IPS-NIHi11 (cell line): ENCODE results near the gene ATAD5.
"Not testable (repeated sequence)": the region's sequence is repeated elsewhere in the genome, so short reads cannot be mapped to it uniquely, and the experiment has no call there.

Source experiments
- DNase-seq: peaks from one replicate; pipeline ENCODE4 v3.0.0; 2012; ENCODE audit warnings: mixed read lengths, low spot score

ATAD5 gene

GRCh38 chr17:30824002-30824355, 7.8 kb upstream of the ATAD5 start:
- DNase-seq: peak; percentile 62

GRCh38 chr17:30824356-30825145, 7.2 kb upstream of the ATAD5 start, which contains the start of gene CRLF3:
TSS of gene CRLF3 (minus strand) at chr17:30824692. CDS start at chr17:30824651, 41 bp downstream.
- DNase-seq: peak; percentile 99

GRCh38 chr17:30827082-30827481, 4.7 kb upstream of the ATAD5 start:
- no peak for DNase-seq

- no peak for DNase-seq
Measured at GRCh38 chr17:30829022-30829421, 2.7 kb upstream of the ATAD5 start.

DNA sequence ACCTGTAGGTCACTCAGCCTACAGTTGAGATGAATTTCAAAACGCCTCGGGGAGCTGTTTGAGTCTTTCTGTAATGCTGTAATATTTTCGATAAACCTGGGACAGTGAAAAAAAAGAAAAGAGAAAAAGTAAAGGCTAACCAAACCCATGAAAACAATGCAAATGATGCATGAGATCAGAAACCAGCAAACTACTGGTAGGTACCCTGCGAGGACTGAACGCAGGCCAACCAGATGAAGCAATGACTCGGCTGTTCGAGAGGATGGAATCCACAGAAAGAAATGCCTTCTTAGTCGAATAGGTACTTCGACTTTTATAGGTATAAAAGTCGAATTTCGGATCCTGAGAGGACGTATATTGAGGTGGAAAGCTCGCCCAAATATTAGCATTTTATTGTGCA, 509 bp upstream of the ATAD5 start:
- peak; percentile 35 for DNase-seq

DNA sequence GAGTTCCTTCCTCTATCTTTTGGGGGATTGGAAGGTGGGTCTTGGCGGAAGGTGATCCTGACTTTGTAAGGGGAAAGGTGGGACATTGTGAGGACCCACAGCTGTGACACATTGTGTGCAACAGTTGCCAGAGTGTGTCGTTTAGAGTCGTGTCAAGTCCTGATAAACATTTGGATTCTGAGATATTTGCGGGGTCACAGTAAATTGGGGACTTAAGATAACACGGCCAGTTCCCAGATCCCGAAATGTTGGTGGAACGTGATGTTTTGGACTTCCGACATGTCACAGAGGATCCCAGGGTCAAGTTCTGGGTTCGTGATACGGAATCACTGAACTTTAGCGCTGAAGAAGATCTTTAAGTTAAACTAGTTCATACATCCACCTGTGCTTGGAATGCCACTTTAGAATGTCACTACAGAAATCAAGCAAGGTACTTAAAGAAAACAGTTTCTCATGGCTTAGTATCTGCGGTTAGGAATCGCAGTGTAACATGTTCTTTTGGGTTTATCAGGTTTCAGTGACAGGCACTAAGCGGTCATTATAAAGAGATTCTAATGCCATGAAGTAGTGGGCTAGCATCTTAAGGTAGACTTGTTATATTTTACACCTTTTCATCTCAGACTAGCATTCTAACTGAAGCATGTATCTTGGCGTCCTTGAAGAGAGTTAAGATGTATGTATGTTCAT, 815 bp downstream of the ATAD5 start:
- DNase-seq: no peak

DNA sequence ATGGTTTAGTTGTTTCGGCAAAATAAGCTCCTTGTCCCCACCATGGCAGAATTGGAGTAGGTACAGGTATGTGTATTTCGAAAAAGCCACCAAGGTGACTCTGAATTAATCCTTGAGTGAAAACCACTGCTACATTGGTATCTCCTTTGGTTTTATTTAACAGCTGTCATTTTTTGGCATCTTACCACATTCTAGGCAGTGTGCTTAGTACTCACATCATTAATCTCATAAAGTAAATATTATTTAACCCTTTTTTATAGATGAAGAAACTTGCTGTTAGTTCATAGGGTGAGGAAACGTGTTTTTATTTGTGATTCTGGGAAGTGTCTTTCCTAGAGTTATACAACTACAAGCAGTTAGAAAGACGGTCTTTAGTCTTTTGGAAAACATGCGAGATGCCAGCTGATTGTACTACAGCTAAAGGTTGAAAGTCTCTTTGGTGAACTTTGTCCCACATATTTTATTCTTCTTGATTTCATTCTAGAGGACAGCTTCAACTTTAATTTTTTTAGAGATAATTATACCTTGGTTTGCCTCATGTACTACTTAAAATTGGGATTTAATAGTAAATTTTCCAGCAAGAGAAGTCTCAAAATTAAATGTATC, 6.5 kb downstream of the ATAD5 start:
- DNase-seq: no peak

- no peak for DNase-seq
Measured at GRCh38 chr17:30840771-30841170, 9.0 kb downstream of the ATAD5 start.

DNA sequence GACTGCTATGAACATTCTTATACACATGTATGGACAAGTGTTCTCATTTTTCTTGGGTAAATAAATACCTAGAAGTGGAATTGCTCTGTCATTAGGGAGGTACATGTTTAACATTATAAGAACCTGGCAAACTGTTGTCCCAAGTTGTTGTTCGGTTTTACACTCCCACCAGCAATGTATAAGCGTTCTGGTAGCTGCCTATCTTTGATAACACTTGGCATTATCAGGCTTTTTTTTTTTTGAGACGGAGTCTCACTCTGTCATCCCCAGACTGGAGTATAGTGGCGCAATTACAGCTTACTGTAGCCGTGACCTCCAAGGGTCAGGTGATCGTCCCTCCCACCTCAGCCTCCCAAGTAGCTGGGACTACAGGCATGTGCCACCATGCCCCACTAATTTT, 16.3 kb downstream of the ATAD5 start:
- DNase-seq: no peak

GRCh38 chr17:30854146-30854545, 22.4 kb downstream of the ATAD5 start:
- no peak for DNase-seq

DNA sequence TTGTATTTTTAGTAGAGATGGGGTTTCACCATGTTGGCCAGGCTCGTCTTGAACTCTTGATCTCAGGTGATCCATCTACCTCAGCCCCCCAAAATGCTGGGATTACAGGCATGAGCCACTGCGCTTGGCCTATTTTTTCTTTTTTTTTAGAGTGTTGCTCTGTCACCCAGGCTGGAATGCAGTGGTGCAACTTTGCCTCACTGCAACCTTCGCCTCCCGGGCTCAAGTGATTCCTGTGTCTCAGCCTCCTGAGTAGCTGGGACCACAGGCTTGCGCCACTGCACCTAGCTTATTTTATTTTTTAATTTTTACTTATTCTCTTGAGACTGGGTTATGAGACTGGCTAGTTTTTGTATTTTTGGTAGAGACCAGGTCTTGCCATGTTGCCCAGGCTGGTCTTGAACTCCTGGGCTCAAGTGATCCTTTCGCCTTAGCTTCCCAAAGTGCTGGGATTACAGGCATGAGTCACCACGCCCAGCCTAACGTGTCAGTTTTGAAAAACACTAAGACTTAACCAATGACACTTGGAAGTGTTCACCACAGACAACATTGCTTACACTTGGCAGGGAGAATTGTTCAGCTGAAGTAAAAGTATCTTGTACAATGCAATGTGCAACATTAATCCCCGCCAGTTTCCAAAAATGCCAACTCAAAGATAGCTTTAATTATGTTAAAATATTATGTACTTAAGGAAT, 26.9 kb downstream of the ATAD5 start:
- no peak for DNase-seq

DNA sequence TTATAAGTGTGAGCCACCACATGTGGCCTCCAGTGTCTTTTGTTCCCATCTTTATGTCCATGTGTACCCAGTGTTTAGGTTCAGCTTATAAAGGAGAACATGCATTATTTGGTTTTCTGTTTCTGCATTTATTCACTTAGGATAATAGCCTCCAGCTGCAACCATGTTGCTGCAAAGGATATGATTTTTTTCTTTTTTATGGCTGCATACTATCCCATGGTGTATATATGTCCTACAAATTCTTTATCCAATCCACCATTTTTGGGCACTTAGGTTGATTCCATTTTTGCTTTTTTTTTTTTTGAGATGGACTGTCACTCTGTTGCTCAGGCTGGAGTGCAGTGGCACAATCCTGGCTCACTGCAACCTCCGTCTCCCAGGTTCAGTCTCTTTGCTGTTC, 32.9 kb downstream of the ATAD5 start:
- no peak for DNase-seq

- DNase-seq: no peak
Measured at GRCh38 chr17:30869005-30869404, 37.2 kb downstream of the ATAD5 start.

DNA sequence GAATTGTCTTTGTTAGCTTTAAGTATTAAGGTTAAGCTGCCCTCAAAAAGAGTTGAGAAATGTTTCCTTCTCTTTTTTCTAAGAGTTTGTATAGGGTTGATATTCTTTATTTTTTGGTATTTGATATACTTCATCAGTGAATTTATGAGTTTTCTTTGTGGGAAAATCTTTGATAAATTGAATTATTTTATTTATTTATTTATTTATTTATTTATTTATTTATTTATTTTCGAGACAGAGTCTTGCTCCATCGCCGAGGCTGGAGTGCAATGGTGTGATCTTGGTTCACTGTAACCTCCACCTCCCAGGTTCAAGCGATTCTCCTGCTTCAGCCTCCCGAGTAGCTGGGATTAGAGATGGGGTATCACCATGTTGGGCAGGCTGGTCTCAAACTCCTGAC, 54.4 kb downstream of the ATAD5 start:
- no peak for DNase-seq

- DNase-seq: no peak
Measured at GRCh38 chr17:30894236-30894635, 62.5 kb downstream of the ATAD5 start.

- no peak for DNase-seq
Measured at GRCh38 chr17:30897311-30897710, 65.5 kb downstream of the ATAD5 start.

GRCh38 chr17:30905742-30906100, 74.0 kb downstream of the ATAD5 start:
- peak; percentile 32 for DNase-seq

- DNase-seq: peak; percentile 95
Measured at GRCh38 chr17:30906101-30906911, 74.5 kb downstream of the ATAD5 start, which contains the start of gene TEFM. TSS of gene TEFM (minus strand) at chr17:30906238. CDS start at chr17:30906198, 40 bp downstream.

DNA sequence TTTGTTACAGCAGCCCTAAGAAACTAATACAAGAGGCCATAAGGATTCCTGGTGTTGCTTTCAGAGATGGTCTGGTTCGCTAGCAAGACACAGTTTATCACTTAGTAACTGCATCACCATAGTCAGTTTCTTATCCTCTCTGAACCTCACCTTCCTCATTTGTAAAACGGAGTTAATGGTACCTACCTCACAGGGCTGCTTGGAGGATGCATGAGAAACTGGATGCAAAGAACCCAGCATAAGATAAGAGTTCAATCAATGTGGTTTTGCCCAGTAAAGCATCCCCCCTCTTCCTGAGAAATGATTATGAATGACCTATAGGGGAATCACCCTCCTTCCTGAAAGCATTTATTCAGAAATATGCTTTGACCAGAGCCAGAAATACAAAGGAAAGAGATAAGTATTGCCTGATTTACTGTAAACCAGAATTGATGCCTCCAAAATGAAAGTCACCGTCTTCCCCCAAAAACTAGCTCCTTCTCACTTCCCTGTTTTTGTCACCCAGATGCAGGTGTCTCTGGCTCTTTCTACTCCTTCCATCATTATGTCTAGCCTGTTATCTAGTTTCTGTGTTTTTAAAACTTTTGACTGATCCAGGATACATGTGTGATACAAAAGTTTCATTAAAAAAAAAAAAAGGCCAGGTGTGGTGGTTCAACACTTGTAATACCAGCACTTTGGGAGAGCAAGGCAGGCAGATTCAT, 77.1 kb downstream of the ATAD5 start:
- no peak for DNase-seq

DNA sequence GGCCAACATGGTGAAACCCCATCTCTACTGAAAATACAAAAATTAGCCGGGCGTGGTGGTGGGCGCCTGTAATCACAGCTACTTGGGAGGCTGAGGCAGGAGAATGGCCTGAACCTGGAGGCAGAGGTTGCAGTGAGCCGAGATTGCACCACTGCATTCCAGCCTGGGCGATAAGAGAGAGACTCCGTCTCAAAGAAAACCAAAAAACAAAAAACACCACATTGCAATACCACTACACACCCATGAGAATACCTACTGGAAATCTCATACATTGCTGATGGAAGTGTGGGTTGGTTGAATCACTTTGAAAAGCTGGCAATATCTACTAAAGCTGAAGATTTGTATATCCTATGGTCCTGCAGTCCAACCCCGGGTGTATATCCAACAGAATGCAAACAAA, 78.4 kb downstream of the ATAD5 start:
- not testable (repeated sequence) for DNase-seq

GRCh38 chr17:30913955-30914354, 82.2 kb downstream of the ATAD5 start:
- DNase-seq: no peak
